OCI-LY3 (cell line): ENCODE data around the gene TGFB3.

Experiments used
- EZH2phosphoT487 ChIP-seq: fragments of 200-600 bp; shearing (Covaris generic); IDR thresholded peaks from 2 replicates; pipeline ENCODE4 v1.6.1; 2018; ENCODE audit warnings: antibody characterized with exemption, mixed run types, low read depth
- TF ChIP-seq, protein P1 (sequence below): fragments of 200-600, 300-600 bp; sonication (generic); IDR thresholded peaks from 2 replicates; pipeline ENCODE4 v1.5.1; 2014; ENCODE audit warnings: antibody characterized with exemption, low read length, low read depth

DNA sequence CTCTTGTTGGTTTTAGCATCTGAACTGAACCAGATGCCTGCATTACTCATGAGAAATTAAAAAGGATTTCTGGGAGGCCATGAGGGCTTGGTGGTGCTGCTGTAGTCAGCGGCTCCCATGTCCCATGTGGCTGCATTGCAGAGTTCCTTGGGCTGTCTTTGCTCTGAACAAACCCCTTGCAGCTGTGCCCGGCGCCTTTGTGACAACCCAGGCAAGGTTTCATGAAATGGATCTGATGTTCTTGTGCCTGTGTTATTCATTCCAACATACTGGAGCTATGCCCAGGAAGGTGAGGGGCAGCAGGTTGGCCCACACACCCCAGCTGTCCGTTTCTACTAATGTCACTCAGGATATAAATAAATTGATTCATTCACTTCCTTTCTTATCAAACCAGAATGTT, 40.8 kb downstream of the TGFB3 start:
- TF ChIP-seq, protein P1, sequence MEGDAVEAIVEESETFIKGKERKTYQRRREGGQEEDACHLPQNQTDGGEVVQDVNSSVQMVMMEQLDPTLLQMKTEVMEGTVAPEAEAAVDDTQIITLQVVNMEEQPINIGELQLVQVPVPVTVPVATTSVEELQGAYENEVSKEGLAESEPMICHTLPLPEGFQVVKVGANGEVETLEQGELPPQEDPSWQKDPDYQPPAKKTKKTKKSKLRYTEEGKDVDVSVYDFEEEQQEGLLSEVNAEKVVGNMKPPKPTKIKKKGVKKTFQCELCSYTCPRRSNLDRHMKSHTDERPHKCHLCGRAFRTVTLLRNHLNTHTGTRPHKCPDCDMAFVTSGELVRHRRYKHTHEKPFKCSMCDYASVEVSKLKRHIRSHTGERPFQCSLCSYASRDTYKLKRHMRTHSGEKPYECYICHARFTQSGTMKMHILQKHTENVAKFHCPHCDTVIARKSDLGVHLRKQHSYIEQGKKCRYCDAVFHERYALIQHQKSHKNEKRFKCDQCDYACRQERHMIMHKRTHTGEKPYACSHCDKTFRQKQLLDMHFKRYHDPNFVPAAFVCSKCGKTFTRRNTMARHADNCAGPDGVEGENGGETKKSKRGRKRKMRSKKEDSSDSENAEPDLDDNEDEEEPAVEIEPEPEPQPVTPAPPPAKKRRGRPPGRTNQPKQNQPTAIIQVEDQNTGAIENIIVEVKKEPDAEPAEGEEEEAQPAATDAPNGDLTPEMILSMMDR: no peak
- TF ChIP-seq EZH2phosphoT487: no peak
